GM18520 (cell line): ENCODE measurements around the gene SPATA18.

Experiments used
- ATAC-seq: cut with Tn5 transposase; IDR thresholded peaks from one replicate; pipeline ENCODE4 v1.9.1; 2021; ENCODE audit not compliant: unreplicated experiment

The SPATA18 gene

GRCh38 chr4:52051213-52051614 lies at the start of gene SPATA18:
Gene SPATA18, plus strand, starts transcription at chr4:52051304. Its CDS starts 401 bp downstream, at chr4:52051705.
- peak; percentile 38 for ATAC-seq

GRCh38 chr4:52001616-52002015 lies 49.5 kb upstream of the SPATA18 start:
- no peak for ATAC-seq

GRCh38 chr4:52004414-52004813 lies 46.7 kb upstream of the SPATA18 start:
- ATAC-seq = no peak

- ATAC-seq = no peak
These were observed 45.4 kb upstream of the SPATA18 start for GRCh38 chr4:52005604-52006273.

- no peak for ATAC-seq
These were observed 44.2 kb upstream of the SPATA18 start for GRCh38 chr4:52006887-52007286.

GRCh38 chr4:52010986-52011385 lies 40.1 kb upstream of the SPATA18 start:
- no peak for ATAC-seq

GRCh38 chr4:52012651-52013050 lies 38.5 kb upstream of the SPATA18 start:
- no peak for ATAC-seq

- no peak for ATAC-seq
These were observed 36.2 kb upstream of the SPATA18 start for GRCh38 chr4:52014903-52015302.

GRCh38 chr4:52015366-52015765 lies 35.7 kb upstream of the SPATA18 start:
- no peak for ATAC-seq

GRCh38 chr4:52016981-52017380 lies 34.1 kb upstream of the SPATA18 start:
- no peak for ATAC-seq

GRCh38 chr4:52017814-52018213 lies 33.3 kb upstream of the SPATA18 start:
- ATAC-seq = no peak

- no peak for ATAC-seq
These were observed 31.0 kb upstream of the SPATA18 start, which contains the start of gene LRRC66 for GRCh38 chr4:52019936-52020657. Gene LRRC66, minus strand, starts transcription at chr4:52020363. Its CDS starts 2,750 bp downstream, at chr4:52017613.

- ATAC-seq = no peak
These were observed 22.1 kb upstream of the SPATA18 start for GRCh38 chr4:52028970-52029369.

- ATAC-seq = no peak
These were observed 19.1 kb upstream of the SPATA18 start for GRCh38 chr4:52032005-52032404.

GRCh38 chr4:52035190-52035589 lies 15.9 kb upstream of the SPATA18 start:
- ATAC-seq = no peak

GRCh38 chr4:52036886-52037530 lies 14.1 kb upstream of the SPATA18 start:
- ATAC-seq = no peak

- ATAC-seq = peak; percentile 56
These were observed 13.4 kb upstream of the SPATA18 start for GRCh38 chr4:52037689-52038102.

GRCh38 chr4:52038103-52038912 lies 12.8 kb upstream of the SPATA18 start, which contains the start of gene SGCB:
Gene SGCB, minus strand, starts transcription at chr4:52038299. Its CDS starts 40 bp downstream, at chr4:52038259.
- ATAC-seq = peak; percentile 65

GRCh38 chr4:52045028-52045427 lies 6.1 kb upstream of the SPATA18 start:
- no peak for ATAC-seq

GRCh38 chr4:52049266-52049665 lies 1.8 kb upstream of the SPATA18 start:
- ATAC-seq = no peak
